ENCODE results near the gene HARS1. TPM values are rescaled to one million over a fixed set of nuclear protein-coding genes. Genes with fewer than 3 reads are reported as not detected.
"Not testable (repeated sequence)": the region's sequence is repeated elsewhere in the genome, so short reads cannot be mapped to it uniquely, and the experiment has no call there.

Gene HARS1, protein sequence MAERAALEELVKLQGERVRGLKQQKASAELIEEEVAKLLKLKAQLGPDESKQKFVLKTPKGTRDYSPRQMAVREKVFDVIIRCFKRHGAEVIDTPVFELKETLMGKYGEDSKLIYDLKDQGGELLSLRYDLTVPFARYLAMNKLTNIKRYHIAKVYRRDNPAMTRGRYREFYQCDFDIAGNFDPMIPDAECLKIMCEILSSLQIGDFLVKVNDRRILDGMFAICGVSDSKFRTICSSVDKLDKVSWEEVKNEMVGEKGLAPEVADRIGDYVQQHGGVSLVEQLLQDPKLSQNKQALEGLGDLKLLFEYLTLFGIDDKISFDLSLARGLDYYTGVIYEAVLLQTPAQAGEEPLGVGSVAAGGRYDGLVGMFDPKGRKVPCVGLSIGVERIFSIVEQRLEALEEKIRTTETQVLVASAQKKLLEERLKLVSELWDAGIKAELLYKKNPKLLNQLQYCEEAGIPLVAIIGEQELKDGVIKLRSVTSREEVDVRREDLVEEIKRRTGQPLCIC
- total RNA-seq: 107 and 110 TPM in 2 replicates

DNA sequence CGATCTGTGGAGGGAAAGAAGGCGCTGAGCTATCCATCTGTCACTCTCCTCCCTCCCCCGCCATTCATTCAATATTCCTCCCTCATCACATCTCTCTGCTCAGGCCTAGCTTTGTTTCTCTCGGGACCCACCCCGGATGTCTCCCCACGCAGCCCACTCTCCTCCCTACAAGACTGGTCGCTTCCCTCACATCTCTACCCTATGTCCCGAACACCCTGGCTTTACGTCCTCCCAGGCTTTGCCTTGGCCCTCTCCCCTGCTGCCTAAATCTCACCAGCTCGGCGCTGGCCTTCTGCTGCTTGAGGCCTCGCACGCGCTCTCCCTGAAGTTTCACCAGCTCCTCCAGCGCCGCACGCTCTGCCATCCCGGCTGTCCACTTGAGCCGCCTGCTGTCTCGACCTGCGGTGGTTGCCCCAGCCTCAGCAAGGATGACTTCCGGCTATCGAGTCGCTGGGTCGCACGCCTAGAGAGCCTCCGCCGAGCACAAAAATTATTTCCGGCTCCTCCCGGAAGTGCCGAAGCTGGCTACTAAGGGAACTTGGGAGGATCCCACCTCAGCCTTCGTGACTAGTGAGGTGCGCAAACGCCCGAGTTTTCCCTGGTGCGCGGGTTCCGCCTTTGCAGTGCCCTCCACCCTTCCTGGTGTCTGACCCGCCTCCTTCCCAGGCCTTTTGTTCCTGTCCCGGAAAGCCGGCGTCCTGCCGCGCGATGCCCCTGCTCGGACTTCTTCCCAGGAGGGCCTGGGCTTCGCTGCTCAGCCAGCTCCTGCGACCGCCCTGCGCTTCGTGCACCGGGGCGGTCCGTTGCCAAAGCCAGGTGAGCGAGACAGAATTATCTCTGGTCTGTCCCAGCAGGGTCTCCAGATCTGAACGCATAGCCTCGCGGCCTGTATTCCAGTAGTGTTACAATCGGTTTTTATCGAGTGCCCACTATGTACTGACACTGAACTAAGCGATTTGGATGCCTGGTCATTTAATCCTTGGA lies at the start of gene HARS1, which contains the start of gene HARS2:
Gene HARS1, minus strand, starts transcription at position 430 of the 984 bp plus-strand sequence. Its CDS starts 66 bp downstream, at position 364.
Gene HARS2, plus strand, starts transcription at position 515 of the 984 bp plus-strand sequence. Its CDS starts 194 bp downstream, at position 709.
- peak; percentile 79 for DNase-seq (ENCODE audit: low spot score)
- Mint-ChIP-seq H3K4me1 (ENCODE audit: low read depth) (peaks cover 20% of the 10 kb centered on the region), H3K27me3 (ENCODE audit: low read depth) (no peaks in the 10 kb centered on the region), H3K4me3 (ENCODE audit: low read depth) (peak within 1 kb of the TSS; percentile 97), H3K9me3 (no peaks in the 10 kb centered on the region), H3K27ac (peak within 1 kb of the TSS; percentile 91), H3K36me3 (ENCODE audit: low read depth) (peaks cover 55% of the 10 kb centered on the region)
- intact Hi-C loops (cut with micrococcal nuclease): loop anchor here (1.0 to 2.0 kb wide), 8 partner anchors 9 to 290 kb away; partner anchors contain the start of genes ANKHD1, APBB3, IK and NDUFA2

DNA sequence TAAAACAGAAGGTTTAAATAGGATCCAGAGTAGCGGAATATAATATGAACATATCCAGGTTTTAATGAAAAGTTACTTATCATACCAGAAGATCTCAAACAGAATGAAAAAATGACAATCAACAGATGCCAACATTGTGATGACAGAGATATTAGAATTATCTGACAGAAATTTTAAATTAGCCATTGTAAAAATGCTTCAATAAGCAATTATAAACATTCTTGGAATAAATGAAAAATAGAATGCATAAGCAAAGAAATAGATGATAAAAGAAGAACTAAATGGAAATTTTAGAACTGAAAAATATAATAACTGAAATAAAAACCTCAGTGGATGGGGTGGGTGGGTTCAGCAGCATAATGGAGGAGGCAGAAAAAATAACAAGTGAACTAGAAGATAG lies 46.3 kb upstream of the HARS1 start:
- H3K9me3 Mint-ChIP-seq: peaks cover 21% of the 10 kb centered on the region
- no peak overlapping the region for H3K27ac Mint-ChIP-seq

DNA sequence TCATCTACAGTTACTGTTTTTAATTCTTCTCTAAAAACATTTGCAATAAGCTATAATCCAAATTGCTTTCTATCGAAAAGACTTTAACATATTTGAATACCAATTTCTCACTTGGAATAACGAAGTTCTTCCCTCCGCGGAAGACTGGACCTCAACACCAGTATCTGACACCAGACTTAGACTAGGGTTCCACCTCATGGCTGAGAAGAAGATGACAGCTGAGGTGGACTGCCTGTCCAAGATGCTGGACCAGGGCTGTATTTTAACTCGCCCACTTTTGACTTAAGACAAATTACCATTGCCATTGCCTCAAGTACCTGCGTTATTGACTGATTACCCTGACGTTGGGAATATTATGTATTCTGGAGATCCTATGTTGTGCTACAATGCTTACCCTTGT lies 43.2 kb upstream of the HARS1 start:
- Mint-ChIP-seq H3K27me3 (ENCODE audit: low read depth) (no peaks in the 10 kb centered on the region), H3K4me1 (ENCODE audit: low read depth) (no peaks in the 10 kb centered on the region), H3K4me3 (ENCODE audit: low read depth) (no peak overlapping the region), H3K36me3 (ENCODE audit: low read depth) (no peaks in the 10 kb centered on the region), H3K27ac (no peak overlapping the region), H3K9me3 (peaks cover 10% of the 10 kb centered on the region)
- intact Hi-C loops (cut with micrococcal nuclease): no loop called here
- no peak for DNase-seq (ENCODE audit: low spot score)

More for the DNA sequence above, 46.3 kb upstream of the HARS1 start:
- H3K27me3 Mint-ChIP-seq (ENCODE audit: low read depth): no peaks in the 10 kb centered on the region
- no peaks in the 10 kb centered on the region for H3K36me3 Mint-ChIP-seq (ENCODE audit: low read depth)
- H3K4me1 Mint-ChIP-seq (ENCODE audit: low read depth): no peaks in the 10 kb centered on the region
- DNase-seq (ENCODE audit: low spot score): no peak
- H3K4me3 Mint-ChIP-seq (ENCODE audit: low read depth): no peak overlapping the region
- intact Hi-C loops (cut with micrococcal nuclease): no loop called here

DNA sequence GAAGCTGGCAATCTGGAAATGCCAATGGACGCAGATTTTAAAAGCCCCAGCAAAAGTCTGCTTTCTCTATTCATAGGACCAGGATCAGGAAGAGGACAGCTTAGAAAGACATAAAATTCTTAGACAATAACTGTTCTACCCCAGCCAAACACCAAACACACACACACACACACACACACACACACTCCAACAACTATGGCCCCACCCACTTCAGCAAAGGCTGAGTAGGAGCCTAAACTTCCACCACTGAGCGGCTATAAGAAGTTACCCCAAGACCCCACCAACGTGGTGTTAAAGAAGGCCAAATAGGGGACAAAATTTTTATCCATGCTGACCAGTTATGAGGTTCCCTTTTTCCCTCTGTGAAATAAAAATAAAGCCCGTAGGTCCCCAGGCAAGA lies 41.9 kb upstream of the HARS1 start:
- Mint-ChIP-seq H3K27ac (no peak overlapping the region), H3K4me1 (ENCODE audit: low read depth) (no peaks in the 10 kb centered on the region), H3K27me3 (ENCODE audit: low read depth) (no peaks in the 10 kb centered on the region), H3K4me3 (ENCODE audit: low read depth) (no peak overlapping the region), H3K9me3 (peaks cover 10% of the 10 kb centered on the region), H3K36me3 (ENCODE audit: low read depth) (no peaks in the 10 kb centered on the region)
- no peak for DNase-seq (ENCODE audit: low spot score)
- intact Hi-C loops (cut with micrococcal nuclease): no loop called here

DNA sequence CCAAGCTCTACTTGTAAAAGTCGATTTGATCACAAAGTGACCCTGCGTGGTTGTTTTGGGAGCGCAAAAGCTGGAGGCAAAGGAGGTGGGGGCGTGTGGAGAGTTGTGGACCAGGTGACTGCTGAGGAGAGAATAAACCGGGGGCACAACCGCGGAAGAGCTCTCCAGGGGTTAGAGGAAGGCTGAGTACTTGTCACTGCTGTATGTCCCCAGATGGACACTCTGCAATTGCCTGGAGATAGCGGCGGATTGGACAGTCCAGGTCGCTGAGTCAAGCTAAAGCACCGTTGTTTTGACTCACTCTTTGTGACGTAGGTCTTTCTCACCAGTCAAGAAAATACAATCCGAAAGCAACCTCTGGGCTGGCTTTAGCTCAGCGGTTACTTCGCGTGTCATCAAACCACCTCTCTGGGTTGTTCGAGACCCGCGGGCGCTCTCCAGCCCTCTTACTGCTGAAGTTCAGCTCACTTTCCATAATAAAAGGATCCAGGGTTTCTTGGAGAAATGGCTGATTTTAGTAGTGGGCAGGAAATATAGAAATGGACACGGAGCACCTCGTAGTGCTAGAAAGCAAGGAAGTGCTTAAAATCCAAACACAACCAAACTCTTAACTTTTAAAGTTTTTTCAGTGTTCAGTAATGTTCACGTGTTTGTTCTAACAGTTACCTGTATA lies 34.8 kb upstream of the HARS1 start:
- intact Hi-C loops (cut with micrococcal nuclease): loop anchor here (1.0 kb wide), 1 partner anchor 15 kb away; no protein-coding TSS in a partner anchor
- Mint-ChIP-seq H3K27ac (peak overlapping the region; percentile 61), H3K36me3 (ENCODE audit: low read depth) (no peaks in the 10 kb centered on the region), H3K27me3 (ENCODE audit: low read depth) (peaks cover 10% of the 10 kb centered on the region), H3K9me3 (no peaks in the 10 kb centered on the region), H3K4me3 (ENCODE audit: low read depth) (peak overlapping the region; percentile 76), H3K4me1 (ENCODE audit: low read depth) (peaks cover 5% of the 10 kb centered on the region)
- peak; percentile 75 for DNase-seq (ENCODE audit: low spot score)

DNA sequence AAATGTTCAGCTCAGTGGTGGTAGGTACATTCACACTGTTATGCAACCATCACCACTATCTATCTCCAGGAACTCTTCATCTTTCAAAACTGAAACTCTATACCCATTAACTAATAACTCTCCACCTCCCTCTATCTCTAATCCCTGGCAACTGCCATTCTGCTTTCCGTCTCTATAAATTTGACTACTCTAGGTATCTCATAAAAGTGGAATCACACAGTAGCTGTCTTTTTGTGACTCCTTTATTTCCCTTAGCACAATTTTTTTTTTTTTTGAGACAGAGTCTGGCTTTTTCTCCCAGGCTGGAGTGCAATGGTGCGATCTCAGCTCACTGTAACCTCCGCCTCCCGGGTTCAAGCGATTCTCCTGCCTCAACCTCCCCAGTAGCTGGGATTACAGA lies 30.2 kb upstream of the HARS1 start:
- H3K27me3 Mint-ChIP-seq (ENCODE audit: low read depth); H3K4me3 Mint-ChIP-seq (ENCODE audit: low read depth); DNase-seq (ENCODE audit: low spot score); H3K27ac Mint-ChIP-seq; H3K36me3 Mint-ChIP-seq (ENCODE audit: low read depth); H3K9me3 Mint-ChIP-seq; H3K4me1 Mint-ChIP-seq (ENCODE audit: low read depth): not testable (repeated sequence)
- intact Hi-C loops (cut with micrococcal nuclease): loop anchor here (2.0 to 5.0 kb wide), 2 partner anchors 31 to 349 kb away; partner anchors contain the start of genes HARS1 and HARS2

DNA sequence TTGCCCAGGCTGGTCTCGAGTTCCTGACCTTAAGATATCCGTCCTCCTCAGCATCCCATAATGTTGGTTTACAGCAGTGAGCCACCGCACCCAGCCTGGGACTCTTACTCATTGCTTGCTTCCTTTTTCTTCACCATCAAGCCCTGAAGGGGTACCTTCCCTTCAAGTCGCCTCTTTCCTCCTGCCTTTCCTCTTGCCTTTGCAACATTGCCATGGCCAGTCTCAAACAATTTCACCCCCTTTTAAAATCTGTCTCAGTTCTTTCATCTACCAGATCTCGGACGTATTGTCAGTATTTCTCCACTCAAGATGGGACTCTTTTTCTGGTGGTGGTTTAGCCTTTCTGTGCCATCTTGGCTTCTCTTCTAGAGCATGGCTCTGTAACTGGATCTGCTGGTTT lies 29.6 kb upstream of the HARS1 start:
- not testable (repeated sequence) for H3K4me1 Mint-ChIP-seq (ENCODE audit: low read depth); H3K27me3 Mint-ChIP-seq (ENCODE audit: low read depth); H3K9me3 Mint-ChIP-seq; H3K27ac Mint-ChIP-seq; H3K36me3 Mint-ChIP-seq (ENCODE audit: low read depth); H3K4me3 Mint-ChIP-seq (ENCODE audit: low read depth); DNase-seq (ENCODE audit: low spot score)
- intact Hi-C loops (cut with micrococcal nuclease): loop anchor here (2.0 to 5.0 kb wide), 2 partner anchors 30 to 348 kb away; partner anchors contain the start of genes HARS1 and HARS2

DNA sequence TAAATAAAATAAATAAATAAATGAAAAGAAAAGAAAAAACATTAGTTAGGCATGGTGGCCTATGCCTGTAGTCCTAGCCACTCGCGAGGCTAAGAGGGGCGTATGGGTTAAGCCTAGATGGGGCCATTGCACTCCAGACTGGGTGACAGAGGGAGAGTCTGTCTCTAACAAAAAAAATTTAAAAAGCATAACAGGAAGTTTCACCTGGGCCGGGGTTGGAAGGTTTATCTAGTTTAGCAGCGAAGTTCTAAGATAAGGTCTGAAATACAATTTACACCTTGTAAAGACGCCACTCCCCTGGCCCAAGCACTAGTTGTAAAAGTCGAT lies 27.1 kb upstream of the HARS1 start:
- Mint-ChIP-seq H3K27me3 (ENCODE audit: low read depth) (peaks cover 4% of the 10 kb centered on the region), H3K36me3 (ENCODE audit: low read depth) (no peaks in the 10 kb centered on the region), H3K4me1 (ENCODE audit: low read depth) (peaks cover 2% of the 10 kb centered on the region), H3K27ac (no peak overlapping the region), H3K9me3 (no peaks in the 10 kb centered on the region), H3K4me3 (ENCODE audit: low read depth) (peak overlapping the region; percentile 41)
- intact Hi-C loops (cut with micrococcal nuclease): no loop called here
- DNase-seq (ENCODE audit: low spot score): no peak

DNA sequence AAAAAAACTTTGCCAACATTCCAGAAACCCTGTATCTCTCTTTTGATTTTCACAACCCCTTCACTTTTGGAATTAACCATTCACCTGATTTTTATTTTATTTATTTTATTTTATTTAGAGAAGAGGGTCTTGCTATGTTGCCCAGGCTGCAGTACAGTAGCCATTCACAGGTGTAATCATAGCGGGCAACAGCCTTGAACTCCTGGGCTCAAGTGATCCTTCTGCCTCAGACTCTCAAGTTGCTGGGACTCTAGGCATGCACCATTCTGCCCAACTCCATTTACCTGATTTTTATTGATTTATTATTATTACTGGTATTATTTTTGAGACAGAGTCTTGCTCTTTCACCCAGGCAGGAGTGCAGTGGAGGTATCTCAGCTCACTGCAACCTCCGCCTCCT lies 25.1 kb upstream of the HARS1 start:
- H3K27ac Mint-ChIP-seq; H3K27me3 Mint-ChIP-seq (ENCODE audit: low read depth); H3K36me3 Mint-ChIP-seq (ENCODE audit: low read depth); H3K4me3 Mint-ChIP-seq (ENCODE audit: low read depth); H3K9me3 Mint-ChIP-seq; intact Hi-C loops (cut with micrococcal nuclease); DNase-seq (ENCODE audit: low spot score): not testable (repeated sequence)
- H3K4me1 Mint-ChIP-seq (ENCODE audit: low read depth): peaks cover 13% of the 10 kb centered on the region

DNA sequence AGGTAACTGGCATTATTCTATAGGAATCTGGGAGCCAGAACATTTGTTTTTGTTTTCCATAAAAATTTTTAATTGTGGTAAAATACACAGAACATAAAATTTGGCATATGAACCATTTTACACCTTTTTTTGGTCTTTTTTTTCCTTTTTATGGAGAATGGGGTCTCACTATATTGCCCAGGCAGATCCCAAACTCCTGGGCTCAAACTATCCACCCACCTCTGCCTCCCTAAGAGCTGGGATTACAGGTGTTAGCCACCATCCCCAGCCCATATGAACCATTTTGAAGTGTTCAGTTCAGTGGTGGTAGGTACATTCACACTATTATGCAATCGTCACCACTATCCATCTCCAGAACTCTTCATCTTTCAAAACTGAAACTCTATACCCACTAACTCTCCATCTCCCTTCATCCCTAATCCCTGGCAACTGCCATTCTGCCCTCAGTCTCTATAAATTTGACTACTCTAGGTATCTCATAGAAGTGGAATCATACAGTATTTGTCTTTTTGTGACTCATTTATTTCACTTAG lies 22.5 kb upstream of the HARS1 start:
- Mint-ChIP-seq H3K36me3 (ENCODE audit: low read depth) (no peaks in the 10 kb centered on the region), H3K4me1 (ENCODE audit: low read depth) (peaks cover 18% of the 10 kb centered on the region), H3K9me3 (no peaks in the 10 kb centered on the region), H3K27me3 (ENCODE audit: low read depth) (no peaks in the 10 kb centered on the region), H3K27ac (no peak overlapping the region), H3K4me3 (ENCODE audit: low read depth) (no peak overlapping the region)
- no peak for DNase-seq (ENCODE audit: low spot score)
- intact Hi-C loops (cut with micrococcal nuclease): loop anchor here (5.0 kb wide), 2 partner anchors 351 to 461 kb away; partner anchors contain the start of gene SLC4A9

DNA sequence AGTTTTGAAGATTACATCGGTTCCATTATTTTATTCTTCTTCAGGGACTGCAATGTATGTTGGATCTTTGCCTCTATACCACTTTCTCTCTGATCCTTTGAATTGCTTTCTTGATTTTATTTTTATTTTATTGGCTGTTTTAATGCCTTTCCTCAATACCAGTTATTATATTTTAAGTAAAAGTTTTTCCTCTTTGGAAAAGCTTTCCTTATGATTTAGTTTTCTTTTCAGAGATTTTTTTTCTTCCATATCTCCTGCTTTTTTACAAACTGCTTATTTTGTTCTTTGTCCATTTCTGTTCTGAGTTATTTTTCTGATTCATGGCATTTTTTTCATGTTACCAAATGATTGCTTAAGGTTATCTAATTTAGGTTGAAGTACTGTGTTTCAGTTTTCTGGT lies 20.6 kb upstream of the HARS1 start:
- no peaks in the 10 kb centered on the region for H3K27me3 Mint-ChIP-seq (ENCODE audit: low read depth)
- DNase-seq (ENCODE audit: low spot score): no peak
- H3K36me3 Mint-ChIP-seq (ENCODE audit: low read depth): peaks cover 7% of the 10 kb centered on the region
- no peaks in the 10 kb centered on the region for H3K9me3 Mint-ChIP-seq
- peak overlapping the region; percentile 89 for H3K4me3 Mint-ChIP-seq (ENCODE audit: low read depth)
- intact Hi-C loops (cut with micrococcal nuclease): loop anchor here (1.0 to 5.0 kb wide), 7 partner anchors 11 to 459 kb away; partner anchors contain the start of genes SLC4A9, SRA1, TMCO6 and WDR55
- H3K4me1 Mint-ChIP-seq (ENCODE audit: low read depth): peaks cover 16% of the 10 kb centered on the region
- H3K27ac Mint-ChIP-seq: no peak overlapping the region

Measured in activated T-helper 2 cell treated with anti-CD3 and anti-CD28 coated beads, Interferon-gamma antibody, Interleukin-2, Interleukin-4, amounts not matched to agents 10 μg/mL and 5 μg/mL and 100 μg/mL, durations not matched to agents 14 hours and 24 hours and 36 hours (primary cell).